ENCODE data around the gene ANO1.

ANO1 gene

DNA sequence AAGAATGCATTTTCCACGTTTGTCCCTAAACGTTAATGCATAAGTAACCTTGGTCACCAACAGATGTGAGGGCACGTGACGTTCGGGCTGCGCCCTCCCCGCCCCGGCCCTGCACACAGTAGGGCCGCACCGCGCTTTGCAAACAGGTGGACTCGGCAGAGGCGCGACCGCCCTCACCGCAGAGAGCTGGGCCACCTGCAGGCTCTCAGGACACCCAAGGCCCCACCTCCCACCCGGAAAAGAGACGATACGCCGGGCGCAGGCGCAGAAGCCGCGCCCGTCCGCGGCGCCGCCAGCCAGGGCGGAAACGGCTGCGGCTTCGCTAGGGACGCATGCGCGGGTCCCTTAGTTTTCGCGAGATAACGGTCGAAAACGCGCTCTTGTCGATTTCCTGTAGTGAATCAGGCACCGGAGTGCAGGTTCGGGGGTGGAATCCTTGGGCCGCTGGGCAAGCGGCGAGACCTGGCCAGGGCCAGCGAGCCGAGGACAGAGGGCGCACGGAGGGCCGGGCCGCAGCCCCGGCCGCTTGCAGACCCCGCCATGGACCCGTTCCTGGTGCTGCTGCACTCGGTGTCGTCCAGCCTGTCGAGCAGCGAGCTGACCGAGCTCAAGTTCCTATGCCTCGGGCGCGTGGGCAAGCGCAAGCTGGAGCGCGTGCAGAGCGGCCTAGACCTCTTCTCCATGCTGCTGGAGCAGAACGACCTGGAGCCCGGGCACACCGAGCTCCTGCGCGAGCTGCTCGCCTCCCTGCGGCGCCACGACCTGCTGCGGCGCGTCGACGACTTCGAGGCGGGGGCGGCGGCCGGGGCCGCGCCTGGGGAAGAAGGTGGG, 125.0 kb downstream of the ANO1 start, which contains the start of gene FADD:
Gene FADD (plus strand): TSS at position 377 of the 831 bp plus-strand sequence. CDS start 164 bp downstream, at position 541.
- Histone ChIP-seq H3K9ac (ENCODE audit: insufficient read length) (peak within 1 kb of the TSS; percentile 94), H3K4me3 (peak within 1 kb of the TSS; percentile 93), H3K27ac (peak within 1 kb of the TSS; percentile 13; the same call in 1 of the 2 replicates), H3K36me3 (ENCODE audit: insufficient read depth, low read length) (peaks cover 34% of the 10 kb centered on the region), H3K9me3 (ENCODE audit: low read depth, low read length) (no peaks in the 10 kb centered on the region)
- DNase-seq (ENCODE audit: low read depth, low spot score): peak; percentile 58
- TF ChIP-seq POLR2AphosphoS5 (IDR thresholded peaks at IDR 0.05; ENCODE audit: borderline replicate concordance, low read depth, low read length): peak; percentile 89
- TF ChIP-seq FOXP2 (optimal IDR thresholded peaks at IDR 0.05; ENCODE audit: control extremely low read depth, extremely low read length, insufficient read depth): no peak

DNA sequence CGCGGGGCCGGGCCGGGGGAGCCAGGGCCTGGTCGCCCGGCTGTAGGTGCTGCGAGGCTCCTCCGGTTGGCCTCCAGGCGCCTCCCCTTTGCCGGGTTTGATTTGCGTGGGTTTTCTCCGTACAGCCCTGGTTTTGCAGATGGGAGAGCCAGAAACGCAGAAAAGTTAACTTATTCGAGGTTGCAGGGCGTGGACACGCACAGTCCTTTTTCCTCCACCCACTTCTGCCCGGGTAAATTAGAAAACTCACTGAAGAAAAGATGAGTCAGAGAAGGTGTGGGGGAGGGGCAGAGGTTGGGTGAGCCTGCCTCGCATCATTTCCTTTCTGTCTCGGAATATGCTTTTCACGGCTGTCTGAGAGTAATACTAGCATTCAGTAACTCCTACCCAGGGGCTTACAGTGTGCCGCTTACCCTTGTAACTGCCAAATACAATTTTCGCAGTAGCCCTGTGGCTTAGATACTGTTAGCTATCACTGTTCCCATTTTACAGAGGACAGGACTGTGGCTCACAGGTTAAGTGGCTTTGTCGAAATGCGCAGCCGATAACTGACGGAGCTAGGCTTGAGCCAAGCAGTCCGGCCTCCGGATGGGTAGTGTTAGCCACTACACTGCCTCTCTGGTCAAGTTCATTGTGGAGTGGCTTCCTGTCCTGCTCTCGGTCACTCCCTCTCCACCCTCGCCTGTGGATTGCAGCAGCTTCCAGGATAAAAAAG, 125.8 kb downstream of the ANO1 start:
- DNase-seq (ENCODE audit: low read depth, low spot score): no peak
- peaks cover 34% of the 10 kb centered on the region for H3K36me3 ChIP-seq (ENCODE audit: insufficient read depth, low read length)
- H3K9me3 ChIP-seq (ENCODE audit: low read depth, low read length): no peaks in the 10 kb centered on the region
- 0 out of 2 replicates have a peak overlapping the region, but pooled peaks have one; percentile 13 for H3K27ac ChIP-seq
- TF ChIP-seq FOXP2 (optimal IDR thresholded peaks at IDR 0.05; ENCODE audit: control extremely low read depth, extremely low read length, insufficient read depth) (no peak), POLR2AphosphoS5 (IDR thresholded peaks at IDR 0.05; ENCODE audit: borderline replicate concordance, low read depth, low read length) (peak; percentile 9; the same call in 1 of the 2 replicates)
- peak overlapping the region; percentile 94 for H3K9ac ChIP-seq (ENCODE audit: insufficient read length)
- H3K4me3 ChIP-seq: peak overlapping the region; percentile 93

DNA sequence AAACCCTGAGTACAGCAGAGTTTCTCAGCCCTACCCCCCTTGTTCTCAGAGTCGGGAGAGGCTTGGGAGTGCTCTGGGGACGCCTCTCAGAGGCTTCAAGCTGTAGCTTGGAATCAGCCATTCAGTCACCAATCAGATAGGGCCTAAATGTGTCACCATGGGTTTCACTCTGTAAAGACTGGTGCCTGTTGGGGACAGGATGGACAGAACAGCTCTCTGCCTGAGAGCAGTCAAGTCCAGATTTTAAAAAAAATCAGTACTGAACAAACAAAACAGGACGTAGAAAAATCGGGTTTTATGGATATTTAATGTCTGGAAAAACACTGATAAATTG, 126.3 kb downstream of the ANO1 start:
- Histone ChIP-seq H3K9me3 (ENCODE audit: low read depth, low read length) (no peaks in the 10 kb centered on the region), H3K9ac (ENCODE audit: insufficient read length) (peak overlapping the region; percentile 94), H3K4me3 (peak overlapping the region; percentile 93), H3K27ac (0 out of 2 replicates have a peak overlapping the region, but pooled peaks have one; percentile 13), H3K36me3 (ENCODE audit: insufficient read depth, low read length) (peaks cover 34% of the 10 kb centered on the region)
- TF ChIP-seq FOXP2 (optimal IDR thresholded peaks at IDR 0.05; ENCODE audit: control extremely low read depth, extremely low read length, insufficient read depth): no peak
- TF ChIP-seq POLR2AphosphoS5 (IDR thresholded peaks at IDR 0.05; ENCODE audit: borderline replicate concordance, low read depth, low read length): 0 out of 2 replicates have a peak, but pooled peaks have one; percentile 5
- no peak for DNase-seq (ENCODE audit: low read depth, low spot score)

DNA sequence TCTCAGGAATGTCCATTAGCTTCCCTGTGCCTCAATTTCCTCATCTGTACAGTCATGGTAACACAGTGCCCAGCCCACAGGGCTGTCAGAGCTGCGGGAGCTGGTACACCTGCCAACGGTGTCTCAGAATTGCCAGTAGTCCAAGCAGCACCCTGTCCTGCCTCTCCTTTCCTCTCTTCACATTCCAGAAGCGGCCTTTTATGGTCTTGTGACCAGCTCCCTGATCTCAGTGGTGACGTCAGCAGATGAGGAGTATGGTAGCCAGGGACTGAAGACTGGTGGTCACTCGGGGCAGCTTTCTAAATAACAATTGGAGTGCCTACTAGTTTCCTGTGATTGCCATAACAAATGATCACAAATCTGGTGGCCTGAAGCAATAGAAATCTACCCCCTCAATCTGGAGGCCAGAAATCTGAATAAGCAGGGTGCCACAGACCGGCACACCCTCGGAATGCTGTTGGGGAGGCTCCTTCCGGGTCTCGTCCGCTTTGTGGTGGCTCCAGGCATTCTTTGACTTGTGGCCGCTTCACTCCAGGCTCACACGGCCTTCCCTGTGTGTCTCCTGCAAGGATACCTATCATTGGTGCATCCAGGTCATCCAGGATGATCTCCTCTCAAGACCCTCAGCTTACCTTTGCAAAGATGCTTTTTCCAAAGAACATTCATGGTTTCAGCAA, 127.1 kb downstream of the ANO1 start:
- no peak for TF ChIP-seq EZH2 (IDR thresholded peaks at IDR 0.05)
- TF ChIP-seq FOXP2 (optimal IDR thresholded peaks at IDR 0.05; ENCODE audit: control extremely low read depth, extremely low read length, insufficient read depth): no peak
- TF ChIP-seq POLR2AphosphoS5 (IDR thresholded peaks at IDR 0.05; ENCODE audit: borderline replicate concordance, low read depth, low read length): peak; percentile 6; the same call in 1 of the 2 replicates
- H3K9me3 ChIP-seq (ENCODE audit: low read depth, low read length): no peaks in the 10 kb centered on the region
- no peak overlapping the region for H3K27ac ChIP-seq
- H3K9ac ChIP-seq (ENCODE audit: insufficient read length): peak overlapping the region; percentile 94
- peak overlapping the region; percentile 93 for H3K4me3 ChIP-seq
- H3K36me3 ChIP-seq (ENCODE audit: insufficient read depth, low read length): peaks cover 34% of the 10 kb centered on the region
- no peak for DNase-seq (ENCODE audit: low read depth, low spot score)

DNA sequence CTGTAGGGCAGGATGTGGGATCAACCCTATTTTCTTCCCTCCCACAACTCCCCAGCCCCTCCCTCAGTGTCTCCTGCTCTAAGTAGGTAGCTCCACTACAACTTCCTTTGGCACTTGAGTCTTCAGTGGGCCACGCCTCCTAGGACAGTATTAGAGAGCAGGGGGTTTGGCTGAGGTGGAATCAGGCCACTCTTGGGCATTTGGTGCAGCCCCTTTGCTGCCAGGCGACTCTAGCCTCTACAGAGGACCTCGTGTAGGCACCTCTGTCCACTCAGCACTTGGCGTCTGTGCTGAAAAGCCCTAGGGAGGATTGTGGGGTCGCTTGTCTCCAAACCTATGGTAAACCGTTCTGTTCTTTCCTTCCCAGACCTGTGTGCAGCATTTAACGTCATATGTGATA, 127.6 kb downstream of the ANO1 start:
- DNase-seq (ENCODE audit: low read depth, low spot score): no peak
- H3K9me3 ChIP-seq (ENCODE audit: low read depth, low read length): no peaks in the 10 kb centered on the region
- TF ChIP-seq POLR2AphosphoS5 (IDR thresholded peaks at IDR 0.05; ENCODE audit: borderline replicate concordance, low read depth, low read length) (peak; percentile 9; the same call in 1 of the 2 replicates), EZH2 (IDR thresholded peaks at IDR 0.05) (no peak), FOXP2 (optimal IDR thresholded peaks at IDR 0.05; ENCODE audit: control extremely low read depth, extremely low read length, insufficient read depth) (no peak)
- H3K27ac ChIP-seq: no peak overlapping the region
- no peak overlapping the region for H3K4me3 ChIP-seq
- H3K36me3 ChIP-seq (ENCODE audit: insufficient read depth, low read length): peaks cover 34% of the 10 kb centered on the region
- no peak overlapping the region for H3K9ac ChIP-seq (ENCODE audit: insufficient read length)

DNA sequence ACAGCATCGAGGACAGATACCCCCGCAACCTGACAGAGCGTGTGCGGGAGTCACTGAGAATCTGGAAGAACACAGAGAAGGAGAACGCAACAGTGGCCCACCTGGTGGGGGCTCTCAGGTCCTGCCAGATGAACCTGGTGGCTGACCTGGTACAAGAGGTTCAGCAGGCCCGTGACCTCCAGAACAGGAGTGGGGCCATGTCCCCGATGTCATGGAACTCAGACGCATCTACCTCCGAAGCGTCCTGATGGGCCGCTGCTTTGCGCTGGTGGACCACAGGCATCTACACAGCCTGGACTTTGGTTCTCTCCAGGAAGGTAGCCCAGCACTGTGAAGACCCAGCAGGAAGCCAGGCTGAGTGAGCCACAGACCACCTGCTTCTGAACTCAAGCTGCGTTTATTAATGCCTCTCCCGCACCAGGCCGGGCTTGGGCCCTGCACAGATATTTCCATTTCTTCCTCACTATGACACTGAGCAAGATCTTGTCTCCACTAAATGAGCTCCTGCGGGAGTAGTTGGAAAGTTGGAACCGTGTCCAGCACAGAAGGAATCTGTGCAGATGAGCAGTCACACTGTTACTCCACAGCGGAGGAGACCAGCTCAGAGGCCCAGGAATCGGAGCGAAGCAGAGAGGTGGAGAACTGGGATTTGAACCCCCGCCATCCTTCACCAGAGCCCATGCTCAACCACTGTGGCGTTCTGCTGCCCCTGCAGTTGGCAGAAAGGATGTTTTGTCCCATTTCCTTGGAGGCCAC, 128.3 kb downstream of the ANO1 start:
- no peak for DNase-seq (ENCODE audit: low read depth, low spot score)
- Histone ChIP-seq H3K4me3 (no peak overlapping the region), H3K27ac (no peak overlapping the region), H3K9ac (ENCODE audit: insufficient read length) (no peak overlapping the region), H3K36me3 (ENCODE audit: insufficient read depth, low read length) (peaks cover 34% of the 10 kb centered on the region), H3K9me3 (ENCODE audit: low read depth, low read length) (no peaks in the 10 kb centered on the region)
- TF ChIP-seq FOXP2 (optimal IDR thresholded peaks at IDR 0.05; ENCODE audit: control extremely low read depth, extremely low read length, insufficient read depth): no peak
- no peak for TF ChIP-seq EZH2 (IDR thresholded peaks at IDR 0.05)
- TF ChIP-seq POLR2AphosphoS5 (IDR thresholded peaks at IDR 0.05; ENCODE audit: borderline replicate concordance, low read depth, low read length): no peak

DNA sequence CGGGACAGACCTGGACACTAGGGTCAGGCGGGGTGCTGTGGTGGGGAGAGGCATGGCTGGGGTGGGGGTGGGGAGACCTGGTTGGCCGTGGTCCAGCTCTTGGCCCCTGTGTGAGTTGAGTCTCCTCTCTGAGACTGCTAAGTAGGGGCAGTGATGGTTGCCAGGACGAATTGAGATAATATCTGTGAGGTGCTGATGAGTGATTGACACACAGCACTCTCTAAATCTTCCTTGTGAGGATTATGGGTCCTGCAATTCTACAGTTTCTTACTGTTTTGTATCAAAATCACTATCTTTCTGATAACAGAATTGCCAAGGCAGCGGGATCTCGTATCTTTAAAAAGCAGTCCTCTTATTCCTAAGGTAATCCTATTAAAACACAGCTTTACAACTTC, 128.9 kb downstream of the ANO1 start:
- Histone ChIP-seq H3K27ac (no peak overlapping the region), H3K4me3 (no peak overlapping the region), H3K9ac (ENCODE audit: insufficient read length) (no peak overlapping the region), H3K9me3 (ENCODE audit: low read depth, low read length) (no peaks in the 10 kb centered on the region), H3K36me3 (ENCODE audit: insufficient read depth, low read length) (peaks cover 34% of the 10 kb centered on the region)
- DNase-seq (ENCODE audit: low read depth, low spot score): no peak
- no peak for TF ChIP-seq EZH2 (IDR thresholded peaks at IDR 0.05)
- no peak for TF ChIP-seq FOXP2 (optimal IDR thresholded peaks at IDR 0.05; ENCODE audit: control extremely low read depth, extremely low read length, insufficient read depth)
- TF ChIP-seq POLR2AphosphoS5 (IDR thresholded peaks at IDR 0.05; ENCODE audit: borderline replicate concordance, low read depth, low read length): no peak

Data from SK-N-MC (cell line).